Liver (tissue), 9 donors: ENCODE results near the gene RNASE13. TPM values are rescaled to one million over a fixed set of nuclear protein-coding genes. Genes with fewer than 3 reads are reported as not detected.

Experiments used
- DNase-seq: peaks from one replicate; pipeline ENCODE4 v3.0.0-alpha.2; 2017; ENCODE audit warnings: low spot score
- H3K27ac ChIP-seq, 2 donors: one replicate each; pipeline ENCODE4 v1.7.0; 2013; ENCODE audit warnings: inconsistent platforms in 2 of 2, low read length in 2 of 2, control low read depth in 1 of 2, low read depth in 1 of 2, mild to moderate bottlenecking in 1 of 2
- H3K27me3 ChIP-seq, 4 donors: one replicate each; pipeline versions ENCODE4 v1.6.1 to v1.7.0; 2013; ENCODE audit warnings: low read length in 3 of 4, inconsistent platforms in 1 of 4, mild to moderate bottlenecking in 1 of 4, moderate library complexity in 1 of 4; ENCODE audit not compliant: control insufficient read depth in 4 of 4, insufficient read depth in 4 of 4
- H3K36me3 ChIP-seq, 4 donors: one replicate each; pipeline versions ENCODE4 v1.6.1 to v1.7.0; 2013; ENCODE audit warnings: low read length in 3 of 4, mild to moderate bottlenecking in 3 of 4, low read depth in 1 of 4, moderate library complexity in 1 of 4; ENCODE audit not compliant: control insufficient read depth in 4 of 4, insufficient read depth in 3 of 4
- H3K4me1 ChIP-seq, 4 donors: one replicate each; pipeline versions ENCODE4 v1.6.1 to v1.7.0; 2013; ENCODE audit warnings: low read length in 3 of 4, mild to moderate bottlenecking in 3 of 4, moderate library complexity in 1 of 4; ENCODE audit not compliant: control insufficient read depth in 4 of 4, insufficient read depth in 4 of 4
- H3K4me3 ChIP-seq, 3 donors: one replicate each; pipeline versions ENCODE4 v1.6.1 to v1.7.0; 2013; ENCODE audit warnings: low read length in 3 of 3, control low read depth in 1 of 3, low read depth in 1 of 3, mild to moderate bottlenecking in 1 of 3
- H3K9ac ChIP-seq, 2 donors: one replicate each; pipeline ENCODE4 v1.7.0; 2013; ENCODE audit warnings: low read length in 2 of 2, mild to moderate bottlenecking in 2 of 2, moderate library complexity in 2 of 2, control low read depth in 1 of 2, low read depth in 1 of 2
- H3K9me3 ChIP-seq, 4 donors: one replicate each; pipeline versions ENCODE4 v1.6.1 to v1.7.0; 2013; ENCODE audit warnings: low read length in 3 of 4; ENCODE audit not compliant: control insufficient read depth in 4 of 4
- ATF3 ChIP-seq: IDR thresholded peaks from 2 replicates; pipeline ENCODE4 v1.6.1; 2016; ENCODE audit warnings: antibody characterized with exemption
- EGR1 ChIP-seq, 2 donors: IDR thresholded peaks; 2 replicates each; pipeline ENCODE4 v1.6.1; 2016 to 2018; ENCODE audit warnings: antibody characterized with exemption in 2 of 2, low read depth in 2 of 2
- FOXA1 ChIP-seq: IDR thresholded peaks from 2 replicates; pipeline ENCODE4 v1.6.1; 2016; ENCODE audit warnings: antibody characterized with exemption
- FOXA2 ChIP-seq: IDR thresholded peaks from 2 replicates; pipeline ENCODE4 v1.6.1; 2016; ENCODE audit warnings: antibody characterized with exemption
- GABPA ChIP-seq, 2 donors: IDR thresholded peaks in 1 of 2; conservative IDR thresholded peaks in 1 of 2; 2 replicates each; pipeline ENCODE4 v1.6.1; 2016; ENCODE audit warnings: antibody characterized with exemption in 2 of 2, mild to moderate bottlenecking in 1 of 2, moderate library complexity in 1 of 2
- HNF4A ChIP-seq, 2 donors: conservative IDR thresholded peaks; 2 replicates each; pipeline ENCODE4 v1.6.1; 2016; ENCODE audit warnings: antibody characterized with exemption in 2 of 2, mild to moderate bottlenecking in 2 of 2
- HNF4G ChIP-seq: IDR thresholded peaks from 2 replicates; pipeline ENCODE4 v1.6.1; 2016; ENCODE audit warnings: antibody characterized with exemption
- JUND ChIP-seq, 2 donors: IDR thresholded peaks; 2 replicates each; pipeline ENCODE4 v1.6.1; 2016; ENCODE audit warnings: antibody characterized with exemption in 2 of 2
- RAD21 ChIP-seq, 2 donors: IDR thresholded peaks; 2 replicates each; pipeline ENCODE4 v1.6.1; 2016; ENCODE audit warnings: antibody characterized with exemption in 2 of 2, mild to moderate bottlenecking in 2 of 2
- REST ChIP-seq: IDR thresholded peaks from 2 replicates; pipeline ENCODE4 v1.6.1; 2016; ENCODE audit warnings: antibody characterized with exemption, mild to moderate bottlenecking
- RXRA ChIP-seq, 2 donors: IDR thresholded peaks; 2 replicates each; pipeline ENCODE4 v1.6.1; 2017 to 2018; ENCODE audit warnings: antibody characterized with exemption in 2 of 2, mild to moderate bottlenecking in 1 of 2
- SP1 ChIP-seq: IDR thresholded peaks from 2 replicates; pipeline ENCODE4 v1.6.1; 2018; ENCODE audit warnings: antibody characterized with exemption, mild to moderate bottlenecking
- TAF1 ChIP-seq: conservative IDR thresholded peaks from 2 replicates; pipeline ENCODE4 v1.6.1; 2016; ENCODE audit warnings: antibody characterized with exemption, mild to moderate bottlenecking
- YY1 ChIP-seq: IDR thresholded peaks from 2 replicates; pipeline ENCODE4 v1.6.1; 2016; ENCODE audit warnings: antibody characterized with exemption, mild to moderate bottlenecking
- ZBTB33 ChIP-seq: IDR thresholded peaks from 2 replicates; pipeline ENCODE4 v1.6.1; 2016; ENCODE audit warnings: antibody characterized with exemption
- WGBS: extraction: QIAGEN DNeasy Blood & Tissue Kit; methylation state at CpG from one replicate; pipeline ENCODE4 v1.1.7; 2013; 5-methylcytosine and 5-hydroxymethylcytosine counted together
- polyA plus RNA-seq, 2 donors: library from polyadenylated mRNA; stranded (reverse) in 1 of 2; unstranded in 1 of 2; fragments of 200-250 nt in 1 of 2; fragments of >200 nt in 1 of 2; fragmentation: Nextera tagmentation in 1 of 2; extraction: Ambion mirVana in 1 of 2; gene quantifications; one replicate each; pipeline versions ENCODE4 v1.2.1 to v1.2.3, GENCODE V29; 2013 to 2015
- total RNA-seq, 2 donors: library from RNA; depleted of rRNA; stranded (reverse); fragments of >200 nt; gene quantifications; one replicate each; pipeline ENCODE4 v1.2.3, GENCODE V29; 2014
- TF ChIP-seq, protein P1 (sequence below): fragments of 150-350 bp; IDR thresholded peaks from 2 replicates; pipeline ENCODE4 v1.5.1; 2017; ENCODE audit warnings: improper control_type of control experiment, low read depth, low read length; ENCODE audit not compliant: missing input control
- TF ChIP-seq, protein P2 (sequence below): IDR thresholded peaks from 2 replicates; pipeline ENCODE4 v1.6.1; 2016; ENCODE audit warnings: antibody characterized with exemption
- donor health status: healthy.
- donor health status: healthy.
- donor health status: healthy.
- donor health status: healthy.
- donor health status: healthy.

The RNASE13 gene
- total and polyA plus RNA-seq, 4 donors: 0.05 to 0.08 TPM; not detected in 2

- WGBS: 82% methylated on average over 2 of the region's 2 CpGs
- Histone ChIP-seq H3K9me3 (no peaks in the 10 kb centered on the region), H3K4me3 (no peak overlapping the region), H3K27me3 (no peaks in the 10 kb centered on the region), H3K36me3 (peaks cover 10 to 73% (median 40%) of the 10 kb centered on the region in 4 donors), H3K27ac (no peak overlapping the region), H3K4me1 (peaks cover 0 to 9% (median 4%) of the 10 kb centered on the region in 4 donors), H3K9ac (no peak overlapping the region)
- TF ChIP-seq FOXA1 (no peak), ZBTB33 (no peak), RXRA (IDR thresholded peaks at IDR 0.05) (no peak), ATF3 (no peak), RAD21 (IDR thresholded peaks at IDR 0.05) (no peak), EGR1 (IDR thresholded peaks at IDR 0.05; ENCODE audit: low read depth in 2 of 2) (no peak), HNF4G (no peak), JUND (IDR thresholded peaks at IDR 0.05) (no peak), SP1 (no peak), TAF1 (no peak), FOXA2 (no peak), HNF4A (conservative IDR thresholded peaks at IDR 0.05) (no peak), YY1 (no peak), GABPA (IDR thresholded peaks at IDR 0.05 in 1 of 2, conservative IDR thresholded peaks at IDR 0.05 in 1 of 2) (no peak), REST (no peak)
- TF ChIP-seq, protein P1, sequence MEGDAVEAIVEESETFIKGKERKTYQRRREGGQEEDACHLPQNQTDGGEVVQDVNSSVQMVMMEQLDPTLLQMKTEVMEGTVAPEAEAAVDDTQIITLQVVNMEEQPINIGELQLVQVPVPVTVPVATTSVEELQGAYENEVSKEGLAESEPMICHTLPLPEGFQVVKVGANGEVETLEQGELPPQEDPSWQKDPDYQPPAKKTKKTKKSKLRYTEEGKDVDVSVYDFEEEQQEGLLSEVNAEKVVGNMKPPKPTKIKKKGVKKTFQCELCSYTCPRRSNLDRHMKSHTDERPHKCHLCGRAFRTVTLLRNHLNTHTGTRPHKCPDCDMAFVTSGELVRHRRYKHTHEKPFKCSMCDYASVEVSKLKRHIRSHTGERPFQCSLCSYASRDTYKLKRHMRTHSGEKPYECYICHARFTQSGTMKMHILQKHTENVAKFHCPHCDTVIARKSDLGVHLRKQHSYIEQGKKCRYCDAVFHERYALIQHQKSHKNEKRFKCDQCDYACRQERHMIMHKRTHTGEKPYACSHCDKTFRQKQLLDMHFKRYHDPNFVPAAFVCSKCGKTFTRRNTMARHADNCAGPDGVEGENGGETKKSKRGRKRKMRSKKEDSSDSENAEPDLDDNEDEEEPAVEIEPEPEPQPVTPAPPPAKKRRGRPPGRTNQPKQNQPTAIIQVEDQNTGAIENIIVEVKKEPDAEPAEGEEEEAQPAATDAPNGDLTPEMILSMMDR: no peak
- TF ChIP-seq, protein P2, sequence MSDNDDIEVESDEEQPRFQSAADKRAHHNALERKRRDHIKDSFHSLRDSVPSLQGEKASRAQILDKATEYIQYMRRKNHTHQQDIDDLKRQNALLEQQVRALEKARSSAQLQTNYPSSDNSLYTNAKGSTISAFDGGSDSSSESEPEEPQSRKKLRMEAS: no peak
- no peak for DNase-seq
These were observed 43.1 kb upstream of the RNASE13 start for GRCh38 chr14:21077672-21078071.
